ENCODE data around the gene TBC1D10B.

TBC1D10B gene

GRCh38 chr16:30355144-30355953, 14.9 kb downstream of the TBC1D10B start, which contains the start of gene CD2BP2 (continued):
- TF ChIP-seq ZNF175 (tag by site-specific recombination; IDR thresholded peaks at IDR 0.05) (no peak), ZSCAN4 (tag by site-specific recombination; IDR thresholded peaks at IDR 0.05) (peak; percentile 32; the same call in 1 of the 2 replicates), TSHZ1 (tag by site-specific recombination; IDR thresholded peaks at IDR 0.05; ENCODE audit: borderline replicate concordance) (no peak), HIC1 (tag by site-specific recombination; IDR thresholded peaks at IDR 0.05) (0 out of 2 replicates have a peak, but pooled peaks have one; percentile 74), INSM2 (tag by site-specific recombination; IDR thresholded peaks at IDR 0.05) (peak; percentile 98), ZNF223 (tag by site-specific recombination; IDR thresholded peaks at IDR 0.05) (no peak), TCF7L2 (IDR thresholded peaks at IDR 0.05; ENCODE audit: borderline replicate concordance, low read depth, low read length) (no peak), GLI2 (tag by site-specific recombination; IDR thresholded peaks at IDR 0.05; ENCODE audit: borderline replicate concordance, low read depth) (no peak; the same call in 1 of the 2 replicates), ZBTB10 (tag by site-specific recombination; IDR thresholded peaks at IDR 0.05) (no peak), ZNF623 (tag by site-specific recombination; IDR thresholded peaks at IDR 0.05) (no peak), ZNF423 (tag by site-specific recombination; IDR thresholded peaks at IDR 0.05) (no peak), ZNF324 (tag by site-specific recombination; IDR thresholded peaks at IDR 0.05) (peak; percentile 28; the same call in 1 of the 2 replicates), ZNF785 (tag by site-specific recombination; IDR thresholded peaks at IDR 0.05) (peak; percentile 40; the same call in 1 of the 2 replicates), PRDM1 (tag by site-specific recombination; IDR thresholded peaks at IDR 0.05) (no peak), ZFP3 (tag by site-specific recombination; IDR thresholded peaks at IDR 0.05; ENCODE audit: low read depth) (peak; percentile 24; the same call in 1 of the 2 replicates), KLF10 (tag by site-specific recombination; IDR thresholded peaks at IDR 0.05) (peak; percentile 86), BCL11B (tag by site-specific recombination; IDR thresholded peaks at IDR 0.05; ENCODE audit: low read depth) (peak; percentile 99), ZNF610 (tag by site-specific recombination; IDR thresholded peaks at IDR 0.05; ENCODE audit: borderline replicate concordance) (0 out of 2 replicates have a peak, but pooled peaks have one; percentile 36), ZSCAN23 (tag by site-specific recombination; IDR thresholded peaks at IDR 0.05) (no peak; the same call in 1 of the 2 replicates), ZBTB21 (tag by site-specific recombination; IDR thresholded peaks at IDR 0.05) (peak; percentile 96), ZNF221 (tag by site-specific recombination; IDR thresholded peaks at IDR 0.05; ENCODE audit: borderline replicate concordance) (no peak), ZNF311 (tag by site-specific recombination; IDR thresholded peaks at IDR 0.05; ENCODE audit: borderline replicate concordance) (no peak), SCRT1 (tag by site-specific recombination; IDR thresholded peaks at IDR 0.05; ENCODE audit: borderline replicate concordance) (no peak), ZNF140 (tag by site-specific recombination; IDR thresholded peaks at IDR 0.05) (no peak), ZBTB20 (tag by site-specific recombination; IDR thresholded peaks at IDR 0.05) (peak; percentile 100), TRIM28 (IDR thresholded peaks at IDR 0.05; ENCODE audit: borderline replicate concordance, low read length) (peak; percentile 96), ZNF362 (tag by site-specific recombination; IDR thresholded peaks at IDR 0.05) (peak; percentile 86; the same call in 1 of the 2 replicates)
